Stimulated activated CD4-positive, alpha-beta T cell treated with anti-CD3 and anti-CD28 coated beads, Interleukin-1b, Interleukin-23, amount 100 ng/mL, for 4 hours (primary cell): ENCODE data around the gene KRT15.

Experiments
- DNase-seq, 2 donors: peaks; one replicate each; pipeline ENCODE4 v3.0.0-alpha.2; 2020; ENCODE audit warnings: low read depth in 2 of 2

KRT15 gene

GRCh38 chr17:41504246-41504977, 14.3 kb downstream of the KRT15 start:
- no peak for DNase-seq

DNA sequence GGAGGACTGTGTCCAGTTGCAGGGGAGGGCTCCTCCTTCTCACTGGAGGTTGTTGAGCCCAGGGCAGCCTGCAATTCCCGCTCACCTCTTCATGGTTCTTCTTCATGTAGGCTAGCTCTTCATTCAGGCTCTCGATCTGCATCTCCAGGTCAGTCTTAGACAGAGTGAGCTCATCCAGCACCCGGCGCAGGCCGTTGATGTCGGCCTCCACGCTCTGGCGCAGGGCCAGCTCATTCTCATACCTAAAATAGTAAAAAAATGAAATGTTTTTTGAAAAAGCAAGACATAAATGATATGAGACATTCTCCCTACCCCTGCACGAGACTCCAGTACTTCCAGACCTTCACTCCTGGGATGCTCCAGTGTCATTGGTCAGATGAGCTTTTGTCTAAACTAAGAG, 15.5 kb downstream of the KRT15 start:
- no peak for DNase-seq

- DNase-seq: no peak
Measured at GRCh38 chr17:41500131-41500911, 18.4 kb downstream of the KRT15 start.

DNA sequence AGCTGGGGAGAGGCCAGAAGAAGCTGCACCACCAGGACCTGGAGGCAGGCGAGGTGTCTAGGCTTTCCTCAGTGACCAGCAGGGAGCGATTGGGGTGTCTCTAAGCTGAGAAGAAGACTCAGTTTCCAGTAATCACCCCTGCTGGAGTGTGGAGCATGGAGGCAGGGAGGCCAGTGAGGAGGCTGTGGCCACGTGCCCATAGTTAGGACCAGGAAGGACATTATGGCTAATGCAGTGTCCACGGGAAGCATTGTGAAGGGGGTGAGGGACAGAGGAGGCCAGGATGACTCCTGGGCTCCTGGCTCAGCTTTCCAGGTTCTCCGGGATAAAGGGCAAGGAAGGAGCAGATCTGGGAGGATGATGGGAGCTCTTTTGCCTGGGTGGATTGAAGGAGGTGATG, 19.0 kb downstream of the KRT15 start:
- no peak for DNase-seq

DNA sequence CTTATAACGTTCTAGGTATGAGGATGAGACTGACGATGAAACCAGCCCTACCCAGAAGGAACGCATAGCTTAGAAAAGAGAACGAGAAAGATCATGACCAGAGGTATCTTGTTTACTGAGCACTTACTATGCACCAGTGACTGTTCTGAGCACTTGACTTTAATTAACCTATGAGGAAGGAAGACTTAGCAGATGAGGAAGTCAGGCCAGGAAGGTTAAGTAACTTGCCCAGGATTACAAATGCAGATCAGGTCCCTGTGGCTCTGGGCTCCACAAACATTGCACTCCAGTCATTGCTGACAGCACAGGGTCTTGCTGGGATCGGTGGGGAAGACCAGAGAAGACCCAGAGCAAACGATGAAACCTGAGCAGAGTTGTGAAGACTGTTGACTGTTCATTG, 20.4 kb downstream of the KRT15 start:
- DNase-seq: no peak

DNA sequence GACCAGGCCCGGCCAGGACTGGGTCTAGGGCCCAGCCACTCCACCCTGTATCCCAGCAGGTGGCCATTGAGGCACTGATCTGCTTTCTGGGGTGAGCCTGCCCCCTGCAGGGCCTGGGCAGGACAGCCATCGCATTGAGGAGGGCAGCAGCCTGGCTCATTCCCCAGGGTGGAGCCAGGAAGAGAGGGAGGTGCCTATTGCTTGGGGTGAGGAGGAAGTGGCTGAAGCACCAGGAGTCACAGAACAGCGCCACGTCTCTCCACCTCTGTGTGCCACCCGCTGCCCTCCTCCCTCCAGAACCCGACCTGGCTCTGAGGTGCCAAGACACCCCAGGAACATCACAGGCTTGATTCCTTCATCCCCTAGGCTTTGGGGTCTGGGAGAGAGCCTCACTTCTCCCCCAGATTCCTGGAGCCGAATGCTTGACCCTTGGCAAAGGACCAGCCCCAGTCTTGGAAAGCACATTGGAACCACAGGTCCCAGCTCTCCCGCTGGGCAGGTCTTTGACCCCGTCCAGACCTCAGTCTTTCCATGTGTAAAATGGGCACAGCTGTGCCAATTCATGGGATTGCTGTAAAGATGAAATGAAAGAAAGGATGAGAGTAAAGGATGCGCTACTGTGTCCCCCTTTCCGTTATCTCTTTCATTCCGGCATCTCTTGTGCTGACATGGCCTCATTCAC, 21.7 kb downstream of the KRT15 start:
- peak; percentile 25 to 34 for DNase-seq

- no peak for DNase-seq
Measured at GRCh38 chr17:41494524-41494923, 24.2 kb downstream of the KRT15 start.

DNA sequence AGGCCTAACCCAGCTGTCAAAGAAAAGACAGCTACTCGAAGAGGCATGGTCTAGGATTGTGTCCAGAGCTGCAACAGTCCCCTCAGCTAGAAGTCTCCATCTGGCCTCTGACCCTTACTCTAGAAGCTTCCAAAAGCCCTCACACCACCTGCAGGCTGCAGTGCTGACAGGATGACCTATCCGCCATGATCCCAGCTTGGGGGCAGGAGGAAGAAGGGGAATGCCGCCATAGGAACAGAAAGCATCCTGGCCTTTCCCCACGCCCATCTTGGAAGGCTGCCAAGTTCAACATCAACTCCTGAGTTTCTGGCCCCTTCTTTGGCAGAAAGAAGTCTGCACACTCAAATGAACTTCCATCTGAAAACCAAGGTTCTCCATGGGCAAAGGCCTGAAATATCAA, 25.9 kb downstream of the KRT15 start:
- no peak for DNase-seq

GRCh38 chr17:41492351-41492750, 26.3 kb downstream of the KRT15 start:
- DNase-seq: no peak

DNA sequence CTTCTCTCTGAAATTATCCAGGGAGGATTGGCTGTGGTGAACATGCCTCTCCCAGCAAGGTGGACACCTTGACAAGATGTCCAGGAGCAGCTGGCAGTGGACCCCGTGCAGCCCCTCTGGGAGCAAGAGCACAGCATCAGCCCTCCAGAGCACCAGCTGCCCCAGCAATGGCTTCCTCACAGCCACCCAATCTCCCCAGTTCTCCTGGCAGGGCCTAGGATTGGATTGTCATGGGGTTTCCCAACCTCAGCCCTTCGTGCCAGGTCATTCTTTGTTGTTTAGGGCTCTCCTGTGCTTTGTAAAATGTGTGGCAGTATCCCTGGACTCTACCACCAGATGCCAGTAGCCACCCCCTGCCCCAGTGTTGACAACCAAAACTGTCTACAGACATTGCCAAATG, 27.2 kb downstream of the KRT15 start:
- DNase-seq: no peak

- no peak for DNase-seq
Measured at GRCh38 chr17:41490000-41490990, 28.4 kb downstream of the KRT15 start.

- no peak for DNase-seq
Measured at GRCh38 chr17:41489531-41489930, 29.2 kb downstream of the KRT15 start, which contains the start of gene KRT36. TSS of gene KRT36 (minus strand) at chr17:41489910. CDS start at chr17:41489864, 46 bp downstream.

- DNase-seq: peak in 1 of 2 donors; percentile 33
Measured at GRCh38 chr17:41486809-41487530, 31.7 kb downstream of the KRT15 start.

- DNase-seq: no peak
Measured at GRCh38 chr17:41486316-41486715, 32.4 kb downstream of the KRT15 start.

- no peak for DNase-seq
Measured at GRCh38 chr17:41484920-41485904, 33.5 kb downstream of the KRT15 start.

GRCh38 chr17:41483991-41484826, 34.5 kb downstream of the KRT15 start:
- DNase-seq: no peak

DNA sequence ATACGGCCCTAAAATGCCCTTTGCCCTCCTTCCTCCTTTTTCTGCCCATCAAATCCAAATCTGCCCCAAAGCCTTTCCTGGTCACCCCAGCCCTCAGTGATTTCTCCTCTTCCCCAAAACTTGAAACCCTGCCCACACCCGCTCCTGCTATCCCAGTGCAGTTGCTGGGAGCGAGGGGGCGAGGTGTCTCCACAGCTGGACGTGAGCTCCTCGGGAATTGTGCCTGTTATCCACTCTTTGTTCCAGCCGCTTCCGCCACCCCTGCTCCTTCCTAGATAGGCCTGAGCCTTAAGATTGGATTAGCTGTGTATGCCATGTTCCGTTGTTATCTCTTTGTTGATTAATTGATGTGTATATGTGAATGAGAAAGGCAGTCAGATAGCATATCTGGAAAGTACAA, 35.2 kb downstream of the KRT15 start:
- DNase-seq: no peak

DNA sequence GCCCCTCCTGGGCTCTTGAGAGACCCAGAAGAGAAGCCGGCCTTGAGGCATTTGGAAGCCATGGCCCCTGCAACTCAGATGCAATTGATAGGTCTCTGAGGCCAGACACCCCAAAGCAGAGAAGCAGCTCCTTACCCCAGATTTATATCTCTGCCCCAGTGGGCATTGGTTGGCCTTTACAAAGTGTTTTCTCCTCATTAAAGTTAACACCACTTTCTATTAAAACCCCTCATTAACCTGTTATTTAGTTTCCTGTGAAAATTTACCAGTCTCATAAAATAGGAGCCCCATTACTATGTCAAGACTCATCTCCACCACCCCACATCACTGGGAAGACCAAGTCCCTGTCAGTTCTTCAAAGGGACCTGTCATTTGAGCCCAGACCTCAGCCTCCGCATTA, 37.7 kb downstream of the KRT15 start, which contains the start of gene KRT35:
KRT35 (minus strand) TSS at position 116 of the 400 bp plus-strand sequence; CDS start at position 62, 54 bp downstream.
- DNase-seq: no peak
